HepG2 (cell line): ENCODE measurements around the gene FMNL1. TPM values are rescaled to one million over a fixed set of nuclear protein-coding genes. Genes with fewer than 3 reads are reported as not detected.

Experiments
- ATAC-seq: fragments of 200-7000 bp; cut with Tn5 transposase; 3 replicates; pipeline ENCODE4 v1.9.1; 2020; ENCODE audit warnings: mild to moderate bottlenecking, moderate library complexity
- BruUV-seq: library from RNA; stranded (reverse); fragments of 400-500 nt; replicated peaks from 2 replicates; lab custom pipeline; 2021; lab: Mats Ljungman, UMichigan
- CTCF ChIA-PET: fragments of 300-600 bp; formaldehyde crosslinking; extraction: SDS; loops from one replicate; lab custom pipeline; 2021; ENCODE audit warnings: low total read pairs, inconsistent platforms, low intra/inter-chr PET ratio; lab: Yijun Ruan, JAX
- POLR2A ChIA-PET: fragments of 350-600 bp; sonication (Branson Sonifier 250); formaldehyde crosslinking; loops from one replicate; lab custom pipeline; 2020; ENCODE audit warnings: antibody characterized with exemption, inconsistent platforms; lab: Yijun Ruan, JAX
- DNase-seq: peaks from one replicate; pipeline ENCODE4 v3.0.0-alpha.2; 2015; ENCODE audit warnings: low spot score
- FAIRE-seq: peaks from 3 replicates; lab custom pipeline; 2011; peaks lifted over from hg19 to GRCh38; lab: Jason Lieb, UNC
- H2AFZ ChIP-seq: one replicate; pipeline ENCODE4 v1.6.1; 2011; ENCODE audit warnings: low read length, inconsistent platforms
- H3K27ac ChIP-seq: fragments of 300-600 bp; 3 replicates; pipeline ENCODE4 v1.8.0; 2011; ENCODE audit warnings: mixed run types, mild to moderate bottlenecking, mixed read lengths, low read length, inconsistent platforms; ENCODE audit not compliant: insufficient read depth; ENCODE audit errors: extremely low read length
- H3K27me3 ChIP-seq, 2 experiments: fragments of 200-600 bp in 1 of 2; 2 replicates in 1 of 2; 3 replicates in 1 of 2; pipeline versions ENCODE4 v1.6.0 to v1.8.0; 2011; ENCODE audit warnings: low read length in 2 of 2, mild to moderate bottlenecking in 2 of 2, moderate library complexity in 2 of 2, inconsistent platforms in 1 of 2; ENCODE audit not compliant: insufficient read depth in 2 of 2, control insufficient read depth in 1 of 2
- H3K36me3 ChIP-seq, 2 experiments: fragments of 200-600 bp in 1 of 2; replicated peaks in 1 of 2; 2 replicates in 1 of 2; 3 replicates in 1 of 2; pipeline versions ENCODE4 v1.5.1 to v1.8.0; 2011; ENCODE audit warnings: low read length in 2 of 2, inconsistent platforms in 1 of 2; ENCODE audit not compliant: insufficient read depth in 2 of 2, control insufficient read depth in 1 of 2
- H3K4me1 ChIP-seq: 2 replicates; pipeline ENCODE4 v1.5.1; 2012; ENCODE audit warnings: low read length, inconsistent platforms; ENCODE audit not compliant: insufficient read depth
- H3K4me2 ChIP-seq: 2 replicates; pipeline ENCODE4 v1.6.0; 2011; ENCODE audit warnings: low read depth, low read length, inconsistent platforms
- H3K4me3 ChIP-seq, 3 experiments: fragments of 200-600 bp in 1 of 3; sonication (generic), shearing (Covaris generic) in 1 of 3; replicated peaks in 1 of 3; 2 replicates each; pipeline ENCODE4 v1.5.1; 2011 to 2016; ENCODE audit warnings: low read length in 3 of 3, inconsistent platforms in 2 of 3, low read depth in 2 of 3, mild to moderate bottlenecking in 2 of 3, control low read depth in 1 of 3, mixed read lengths in 1 of 3; ENCODE audit not compliant: insufficient read depth in 1 of 3
- H3K79me2 ChIP-seq: one replicate; pipeline ENCODE4 v1.6.1; 2011; ENCODE audit warnings: low read length, inconsistent platforms; ENCODE audit not compliant: insufficient read depth
- H3K9ac ChIP-seq: 2 replicates; pipeline ENCODE4 v1.6.0; 2011; ENCODE audit warnings: mild to moderate bottlenecking, low read depth, low read length, inconsistent platforms; ENCODE audit not compliant: insufficient read depth
- H3K9me3 ChIP-seq: 2 replicates; pipeline ENCODE4 v1.5.1; 2012; ENCODE audit warnings: mild to moderate bottlenecking, low read length
- H4K20me1 ChIP-seq: 2 replicates; pipeline ENCODE4 v1.6.0; 2011; ENCODE audit warnings: inconsistent platforms, mild to moderate bottlenecking, low read length, moderate library complexity; ENCODE audit not compliant: insufficient read depth
- BCL6 ChIP-seq: IDR thresholded peaks from 2 replicates; pipeline ENCODE4 v1.6.1; 2016; ENCODE audit warnings: missing genetic modification reagents, missing compliant biosample characterization
- CBX2 ChIP-seq, 2 experiments: fragments of 200-600 bp in 1 of 2; sonication (generic); formaldehyde crosslinking in 1 of 2; IDR thresholded peaks; 2 replicates each; pipeline versions ENCODE4 v1.7.0 to v1.8.1; 2018 to 2022; ENCODE audit warnings: low read depth in 2 of 2, low read length in 1 of 2, mild to moderate bottlenecking in 1 of 2, missing genetic modification reagents in 1 of 2
- ETV5 ChIP-seq: IDR thresholded peaks from 2 replicates; pipeline ENCODE4 v1.6.1; 2018; ENCODE audit warnings: missing biosample characterization, missing genetic modification reagents, inconsistent platforms, borderline replicate concordance
- HOXA5 ChIP-seq: sonication (generic); formaldehyde crosslinking; IDR thresholded peaks from 2 replicates; pipeline ENCODE4 v1.4.0; 2020; ENCODE audit warnings: missing genetic modification reagents
- NBN ChIP-seq: fragments of 450-650 bp; conservative IDR thresholded peaks from 2 replicates; pipeline ENCODE4 v1.6.1; 2017
- NR2F2 ChIP-seq: IDR thresholded peaks from 2 replicates; pipeline ENCODE4 v1.6.1; 2012; ENCODE audit warnings: low read depth, inconsistent platforms, borderline replicate concordance
- SRY ChIP-seq: sonication (generic); formaldehyde crosslinking; IDR thresholded peaks from 2 replicates; pipeline ENCODE4 v1.8.0; 2022; ENCODE audit warnings: mild to moderate bottlenecking, missing genetic modification reagents
- TOPORS ChIP-seq: sonication (generic); formaldehyde crosslinking; IDR thresholded peaks from 2 replicates; pipeline ENCODE4 v1.8.0; 2023; ENCODE audit warnings: mild to moderate bottlenecking, missing genetic modification reagents
- ZNF335 ChIP-seq: sonication (generic); formaldehyde crosslinking; IDR thresholded peaks from 2 replicates; pipeline ENCODE4 v1.4.0; 2020; ENCODE audit warnings: missing genetic modification reagents
- ZNF557 ChIP-seq: sonication (generic); formaldehyde crosslinking; IDR thresholded peaks from 2 replicates; pipeline ENCODE4 v1.4.0; 2020; ENCODE audit warnings: missing genetic modification reagents
- ZNF747 ChIP-seq: sonication (generic); formaldehyde crosslinking; IDR thresholded peaks from 2 replicates; pipeline ENCODE4 v1.8.1; 2023; ENCODE audit warnings: missing genetic modification reagents, mild to moderate bottlenecking, borderline replicate concordance
- WGBS: methylation state at CpG from one replicate; pipeline ENCODE4 v1.1.6; 2017; ENCODE audit warnings: low lambda C conversion rate; 5-methylcytosine and 5-hydroxymethylcytosine counted together
- in situ Hi-C: cut with HindIII; loops from 2 replicates; pipeline ENCODE4 v1.10.0; 2017; ENCODE audit warnings: low pct_unique_long_range_greater_than_20kb; ENCODE audit not compliant: extremely low pct_ligation_motif_present
- intact Hi-C: fragments of 100-400 bp; cut with micrococcal nuclease; formaldehyde crosslinking; loops from one replicate; pipeline ENCODE4 v1.10.0; 2022; ENCODE audit not compliant: unreplicated experiment
- polyA plus RNA-seq, 8 experiments: library from polyadenylated mRNA; depleted of rRNA in 3 of 8; stranded (reverse) in 7 of 8; unstranded in 1 of 8; fragments of >200 nt; fragmentation: Illumina TruSeq in 4 of 8; extraction: Trizol in 4 of 8; gene quantifications; 2 replicates each; pipeline versions ENCODE4 v1.2.1 to v1.2.3, GENCODE V29; 2011 to 2016; ENCODE audit warnings: low read depth in 4 of 8, missing spikeins in 1 of 8, mixed read lengths in 1 of 8; ENCODE audit not compliant: insufficient read depth in 1 of 8
- total RNA-seq, 5 experiments: library from RNA; depleted of rRNA; stranded (reverse); fragments of >200 nt; fragmentation: Illumina TruSeq; extraction: Trizol; gene quantifications; 2 replicates each; pipeline ENCODE4 v1.2.3, GENCODE V29; 2016; ENCODE audit warnings: low read depth in 1 of 5
- TF ChIP-seq, protein P1 (sequence below): sonication (generic); formaldehyde crosslinking; IDR thresholded peaks from 2 replicates; pipeline ENCODE4 v1.5.0; 2020; ENCODE audit warnings: mild to moderate bottlenecking, missing genetic modification reagents, borderline replicate concordance
- TF ChIP-seq, protein P2 (sequence below): sonication (generic); formaldehyde crosslinking; IDR thresholded peaks from 2 replicates; pipeline ENCODE4 v1.4.0; 2020; ENCODE audit warnings: missing genetic modification reagents, mild to moderate bottlenecking, borderline replicate concordance

Gene FMNL1
- total and polyA plus RNA-seq, 2 of the 13 experiments (the other 11 are each of a cell fraction or from before 2014, with no cell fraction given), result 0.53 to 0.70 TPM

DNA sequence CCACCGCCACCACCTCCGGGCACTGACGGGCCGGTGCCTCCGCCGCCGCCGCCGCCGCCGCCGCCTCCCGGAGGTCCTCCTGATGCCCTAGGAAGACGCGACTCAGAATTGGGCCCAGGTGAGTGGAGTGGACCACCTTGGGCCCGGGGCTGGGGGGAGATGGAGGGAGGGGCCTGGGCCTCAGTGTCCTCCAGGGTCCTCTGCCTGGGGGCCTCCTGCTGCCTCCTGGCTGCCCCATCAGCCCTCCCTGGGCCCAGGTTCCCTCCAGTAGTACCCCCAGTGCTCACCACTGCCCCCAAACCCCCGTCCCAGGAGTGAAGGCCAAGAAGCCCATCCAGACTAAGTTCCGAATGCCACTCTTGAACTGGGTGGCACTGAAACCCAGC lies 20.3 kb downstream of the FMNL1 start:
- no peak overlapping the region for H3K9ac ChIP-seq
- ATAC-seq (no peak), DNase-seq (no peak), FAIRE-seq (no peak)
- H3K4me3 ChIP-seq, result no peak overlapping the region
- peaks cover 31% of the 10 kb centered on the region for H3K4me1 ChIP-seq
- TF ChIP-seq ZNF747 (CRISPR knock-in tag) (no peak), HOXA5 (CRISPR knock-in tag) (no peak), SRY (CRISPR knock-in tag) (no peak), NBN (no peak), TOPORS (CRISPR knock-in tag) (no peak), ZNF557 (no peak), CBX2 (IDR thresholded peaks at IDR 0.05; ENCODE audit: low read depth, low read length) (no peak), CBX2 (CRISPR knock-in tag; IDR thresholded peaks at IDR 0.05; ENCODE audit: low read depth) (no peak), NR2F2 (no peak), ZNF335 (CRISPR knock-in tag) (no peak), ETV5 (CRISPR knock-in tag) (no peak), BCL6 (no peak)
- TF ChIP-seq, protein P1, sequence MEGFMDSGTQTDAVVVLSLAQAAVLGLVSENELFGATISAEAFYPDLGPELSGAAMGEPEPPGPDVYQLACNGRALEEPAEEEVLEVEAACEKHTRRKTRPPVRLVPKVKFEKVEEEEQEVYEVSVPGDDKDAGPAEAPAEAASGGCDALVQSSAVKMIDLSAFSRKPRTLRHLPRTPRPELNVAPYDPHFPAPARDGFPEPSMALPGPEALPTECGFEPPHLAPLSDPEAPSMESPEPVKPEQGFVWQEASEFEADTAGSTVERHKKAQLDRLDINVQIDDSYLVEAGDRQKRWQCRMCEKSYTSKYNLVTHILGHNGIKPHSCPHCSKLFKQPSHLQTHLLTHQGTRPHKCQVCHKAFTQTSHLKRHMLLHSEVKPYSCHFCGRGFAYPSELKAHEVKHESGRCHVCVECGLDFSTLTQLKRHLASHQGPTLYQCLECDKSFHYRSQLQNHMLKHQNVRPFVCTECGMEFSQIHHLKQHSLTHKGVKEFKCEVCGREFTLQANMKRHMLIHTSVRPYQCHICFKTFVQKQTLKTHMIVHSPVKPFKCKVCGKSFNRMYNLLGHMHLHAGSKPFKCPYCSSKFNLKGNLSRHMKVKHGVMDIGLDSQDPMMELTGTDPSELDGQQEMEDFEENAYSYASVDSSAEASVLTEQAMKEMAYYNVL (CRISPR knock-in tag), result no peak
- TF ChIP-seq, protein P2, sequence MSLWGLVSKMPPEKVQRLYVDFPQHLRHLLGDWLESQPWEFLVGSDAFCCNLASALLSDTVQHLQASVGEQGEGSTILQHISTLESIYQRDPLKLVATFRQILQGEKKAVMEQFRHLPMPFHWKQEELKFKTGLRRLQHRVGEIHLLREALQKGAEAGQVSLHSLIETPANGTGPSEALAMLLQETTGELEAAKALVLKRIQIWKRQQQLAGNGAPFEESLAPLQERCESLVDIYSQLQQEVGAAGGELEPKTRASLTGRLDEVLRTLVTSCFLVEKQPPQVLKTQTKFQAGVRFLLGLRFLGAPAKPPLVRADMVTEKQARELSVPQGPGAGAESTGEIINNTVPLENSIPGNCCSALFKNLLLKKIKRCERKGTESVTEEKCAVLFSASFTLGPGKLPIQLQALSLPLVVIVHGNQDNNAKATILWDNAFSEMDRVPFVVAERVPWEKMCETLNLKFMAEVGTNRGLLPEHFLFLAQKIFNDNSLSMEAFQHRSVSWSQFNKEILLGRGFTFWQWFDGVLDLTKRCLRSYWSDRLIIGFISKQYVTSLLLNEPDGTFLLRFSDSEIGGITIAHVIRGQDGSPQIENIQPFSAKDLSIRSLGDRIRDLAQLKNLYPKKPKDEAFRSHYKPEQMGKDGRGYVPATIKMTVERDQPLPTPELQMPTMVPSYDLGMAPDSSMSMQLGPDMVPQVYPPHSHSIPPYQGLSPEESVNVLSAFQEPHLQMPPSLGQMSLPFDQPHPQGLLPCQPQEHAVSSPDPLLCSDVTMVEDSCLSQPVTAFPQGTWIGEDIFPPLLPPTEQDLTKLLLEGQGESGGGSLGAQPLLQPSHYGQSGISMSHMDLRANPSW, result no peak
- 34% methylated on average over 3 of the region's 18 CpGs for WGBS
- CTCF ChIA-PET, result no interaction called here
- H3K36me3 ChIP-seq, result no peaks in the 10 kb centered on the region
- H3K27ac ChIP-seq, result no peak overlapping the region
- H3K79me2 ChIP-seq, result no peaks in the 10 kb centered on the region
- H2AFZ ChIP-seq, result no peak overlapping the region
- no peak overlapping the region for H3K4me2 ChIP-seq
- POLR2A ChIA-PET, result no interaction called here
- intact Hi-C loops (no loop called here), in situ Hi-C loops (no loop called here)
- no peaks in the 10 kb centered on the region for H3K9me3 ChIP-seq
- no TSS peak for BruUV-seq
- peaks cover 13 to 72% of the 10 kb centered on the region in 2 experiments for H3K27me3 ChIP-seq
- H4K20me1 ChIP-seq, result no peaks in the 10 kb centered on the region
